HG03354 (cell line): ENCODE results near the gene GLUL.
"Not testable (repeated sequence)": the region's sequence is repeated elsewhere in the genome, so short reads cannot be mapped to it uniquely, and the experiment has no call there.

Source experiments
- ATAC-seq: cut with Tn5 transposase; IDR thresholded peaks from one replicate; pipeline ENCODE4 v1.9.1; 2021; ENCODE audit warnings: mild to moderate bottlenecking; ENCODE audit not compliant: unreplicated experiment, poor library complexity, severe bottlenecking

Gene GLUL

GRCh38 chr1:182335771-182336566 is 55.6 kb downstream of the GLUL start:
- no peak for ATAC-seq

- not testable (repeated sequence) for ATAC-seq
These were observed 58.5 kb downstream of the GLUL start for GRCh38 chr1:182333071-182333571.

- ATAC-seq, result no peak
These were observed 59.1 kb downstream of the GLUL start for GRCh38 chr1:182332261-182333060.
